ENCODE data around the gene CACNB2.

The CACNB2 gene

GRCh38 chr10:18505456-18506118, 365.4 kb downstream of the CACNB2 start:
- DNase-seq (ENCODE audit: low read depth in 2 of 2) = no peak

DNA sequence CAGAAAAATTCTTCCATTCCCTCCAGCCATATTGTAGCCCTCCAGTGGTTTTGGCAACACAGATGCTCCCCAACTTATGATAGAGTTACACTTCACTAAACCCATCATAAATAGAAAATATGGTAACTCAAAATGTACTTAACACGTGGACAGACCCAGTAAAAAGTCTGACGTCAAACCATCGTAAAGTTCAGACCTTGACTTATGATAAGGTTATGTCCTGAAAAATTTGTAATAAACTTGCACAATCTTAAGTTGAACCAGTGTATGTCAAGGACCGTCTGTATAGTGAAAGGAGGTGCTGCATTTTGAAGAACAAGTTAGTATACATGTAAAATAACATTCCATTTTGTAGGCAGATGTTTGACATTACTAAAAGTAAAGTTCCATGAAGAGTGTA, 368.4 kb downstream of the CACNB2 start:
- no peak for DNase-seq (ENCODE audit: low read depth in 2 of 2)

DNA sequence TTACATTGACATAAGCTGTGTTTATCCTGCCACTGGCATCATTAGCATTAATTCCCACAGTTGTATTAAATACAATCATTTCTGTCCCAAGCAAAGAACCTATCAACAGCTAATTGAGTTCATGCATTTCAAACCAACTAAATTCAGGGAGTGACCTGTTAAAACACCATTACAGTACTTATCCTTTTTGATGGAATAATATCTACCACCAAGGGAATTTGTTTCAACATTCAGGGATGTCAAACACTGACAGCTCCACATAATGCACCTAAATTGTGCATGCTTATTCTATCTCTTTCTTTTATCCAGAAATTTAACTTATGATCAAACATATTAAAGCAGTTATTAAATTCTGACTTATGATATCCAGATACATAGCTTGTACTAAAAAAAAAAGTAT, 374.3 kb downstream of the CACNB2 start:
- DNase-seq (ENCODE audit: low read depth in 2 of 2) = no peak

DNA sequence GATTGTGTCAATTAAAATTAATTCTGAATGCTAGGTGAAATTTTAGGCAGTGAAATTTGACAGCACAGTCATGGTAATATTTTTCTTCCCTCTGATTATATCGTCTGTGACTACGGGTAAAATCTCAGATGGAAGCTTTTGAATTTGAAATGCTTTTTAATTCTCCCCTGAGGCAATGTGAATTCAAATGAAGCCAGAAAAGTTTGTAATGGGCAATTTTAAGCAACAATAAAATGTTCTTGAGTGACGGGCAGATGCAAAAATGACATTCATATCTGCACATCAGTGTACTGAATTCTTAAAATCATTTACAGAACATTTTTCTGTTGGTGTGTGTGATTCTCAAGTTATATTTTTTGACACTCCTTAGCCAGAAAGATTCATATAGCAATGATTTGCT, 376.6 kb downstream of the CACNB2 start:
- no peak for DNase-seq (ENCODE audit: low read depth in 2 of 2)

DNA sequence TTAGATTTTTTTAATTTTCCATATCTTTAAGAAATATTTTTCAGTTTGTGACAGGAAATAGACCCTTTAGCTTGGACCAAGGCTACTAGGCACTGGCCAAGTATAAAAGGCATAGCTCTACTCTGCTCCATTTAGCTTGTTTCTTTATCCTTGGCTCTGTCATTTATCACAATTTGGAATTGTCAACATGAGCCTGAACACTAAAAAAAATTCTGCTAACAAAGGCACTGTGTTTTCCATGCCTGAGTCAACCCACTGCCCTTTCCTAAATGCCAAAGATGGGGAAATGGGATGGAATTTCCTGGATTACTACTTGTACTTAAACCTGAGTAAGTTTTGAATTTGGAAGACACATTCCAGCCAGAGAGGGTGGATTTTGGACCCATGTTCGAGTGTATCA, 382.8 kb downstream of the CACNB2 start:
- DNase-seq (ENCODE audit: low read depth in 2 of 2) = no peak

DNA sequence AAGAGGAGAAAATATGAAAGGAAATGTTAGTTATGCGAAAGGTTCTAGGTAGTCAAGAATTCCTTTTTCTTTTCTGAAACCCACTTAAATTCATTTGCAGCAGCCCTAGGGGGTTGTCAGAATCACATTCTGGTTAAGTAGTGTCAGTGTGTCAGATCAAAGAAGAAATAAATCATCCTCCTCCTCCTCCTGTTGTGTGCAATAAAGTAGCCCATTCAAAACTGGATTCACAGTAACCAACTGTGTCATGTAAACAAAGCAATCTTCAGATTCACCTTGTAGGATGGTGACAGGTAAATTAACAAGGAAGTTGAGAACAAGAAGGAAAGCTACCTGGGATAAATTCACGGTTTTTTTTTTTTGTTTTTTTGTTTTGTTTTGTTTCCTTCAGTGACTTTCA, 383.6 kb downstream of the CACNB2 start:
- no peak for DNase-seq (ENCODE audit: low read depth in 2 of 2)

DNA sequence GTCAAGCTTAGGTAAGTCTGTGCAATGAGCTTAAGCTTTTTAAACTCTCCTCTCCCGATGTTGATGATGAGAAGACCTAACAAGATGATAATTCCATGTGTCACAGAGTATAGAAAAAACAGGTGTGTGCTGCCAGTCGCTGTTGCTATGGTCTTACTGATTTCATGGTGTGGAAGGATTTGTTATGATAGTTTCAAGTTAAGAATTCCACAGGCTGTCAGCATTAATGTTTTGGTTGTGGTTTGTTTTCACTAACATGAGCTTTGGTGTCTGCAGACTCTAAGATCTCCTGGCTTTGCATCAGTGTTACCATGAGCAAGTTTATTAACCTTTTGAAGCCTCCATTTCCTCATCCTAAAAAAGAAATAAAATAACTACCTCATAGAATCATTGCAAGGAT, 387.5 kb downstream of the CACNB2 start:
- no peak for DNase-seq (ENCODE audit: low read depth in 2 of 2)

DNA sequence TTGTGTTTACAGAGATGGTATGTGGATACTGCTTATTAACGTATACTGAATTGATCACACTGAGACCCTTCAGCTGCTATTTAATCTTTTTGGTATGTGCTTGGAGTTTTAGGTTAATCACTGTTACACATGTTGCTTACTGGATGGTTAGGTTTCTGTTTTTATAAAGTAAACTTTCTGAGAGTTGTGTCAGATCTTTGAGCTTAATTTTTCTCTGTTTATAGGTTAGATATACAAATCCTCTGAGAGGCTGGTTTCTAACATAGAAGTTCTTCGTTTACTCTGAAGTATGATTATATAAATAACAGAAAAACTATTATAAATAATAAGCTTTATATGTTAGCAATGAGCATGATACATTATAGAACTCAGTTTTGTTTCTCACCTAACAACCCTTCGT, 388.1 kb downstream of the CACNB2 start:
- no peak for DNase-seq (ENCODE audit: low read depth in 2 of 2)

- DNase-seq (ENCODE audit: low read depth in 2 of 2) = no peak
Observed at GRCh38 chr10:18532881-18533535, 392.8 kb downstream of the CACNB2 start.

GRCh38 chr10:18533896-18534295, 393.7 kb downstream of the CACNB2 start:
- DNase-seq (ENCODE audit: low read depth in 2 of 2) = no peak

GRCh38 chr10:18539335-18539734, 399.1 kb downstream of the CACNB2 start:
- DNase-seq (ENCODE audit: low read depth in 2 of 2) = no peak

GRCh38 chr10:18540195-18540594, 400.0 kb downstream of the CACNB2 start:
- no peak for DNase-seq (ENCODE audit: low read depth in 2 of 2)

DNA sequence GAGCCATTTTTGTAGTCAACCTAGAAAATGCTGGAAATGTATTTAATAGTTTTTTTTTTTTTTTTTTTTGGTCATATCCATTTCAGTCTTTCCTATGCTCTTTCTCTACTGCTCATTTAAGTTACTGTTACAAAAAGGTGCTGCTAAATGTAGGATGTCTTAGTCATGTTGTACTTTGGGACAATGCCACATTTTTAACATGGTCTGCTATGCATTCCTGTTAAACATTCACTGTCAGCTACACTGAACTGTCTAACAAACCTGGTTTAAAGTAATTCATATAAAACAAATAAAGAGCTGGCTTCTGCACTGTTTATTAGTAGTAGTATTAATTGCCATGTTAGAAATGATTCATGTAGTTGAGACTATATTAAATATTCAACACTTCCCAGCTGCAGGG, 402.6 kb downstream of the CACNB2 start:
- DNase-seq (ENCODE audit: low read depth in 2 of 2) = no peak

GRCh38 chr10:18545621-18546305, 405.5 kb downstream of the CACNB2 start:
- no peak for DNase-seq (ENCODE audit: low read depth in 2 of 2)

DNA sequence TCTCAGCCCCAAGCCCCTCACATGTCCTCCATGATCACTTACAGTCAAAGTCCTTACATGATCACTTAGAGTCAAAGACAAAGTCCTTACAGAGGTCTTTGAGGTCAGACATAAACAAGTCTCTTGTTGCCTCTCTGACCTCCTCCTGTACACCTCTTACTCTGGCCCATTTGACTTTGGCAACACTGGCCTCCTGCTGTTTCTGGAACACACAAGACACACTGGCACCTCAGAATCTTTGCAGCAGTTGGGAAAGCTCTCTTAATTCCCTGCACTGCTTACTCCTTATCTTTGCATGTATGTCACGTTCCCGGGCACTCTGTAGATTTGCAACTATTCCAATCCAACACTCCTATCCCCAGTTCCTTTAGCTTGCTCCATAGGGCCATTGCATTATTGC, 408.9 kb downstream of the CACNB2 start:
- no peak for DNase-seq (ENCODE audit: low read depth in 2 of 2)

DNA sequence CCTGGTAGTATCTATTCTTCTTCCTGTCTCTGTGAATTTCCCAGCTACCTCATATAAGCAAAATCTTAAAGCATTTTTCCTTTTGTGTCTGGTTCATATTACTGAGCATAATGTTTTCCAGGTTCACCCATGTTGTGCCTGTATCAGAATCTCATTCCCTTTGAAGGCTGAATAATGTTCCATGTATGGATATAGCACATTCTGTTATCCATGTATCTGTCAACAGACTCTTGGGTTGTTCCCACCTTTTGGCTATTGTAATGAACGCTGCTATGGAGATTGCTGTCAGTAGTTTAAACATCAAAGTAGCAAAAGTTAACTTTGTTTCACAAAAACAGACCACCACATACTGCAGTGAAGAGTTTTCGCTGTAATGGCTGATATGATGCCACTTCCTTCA, 411.2 kb downstream of the CACNB2 start:
- no peak for DNase-seq (ENCODE audit: low read depth in 2 of 2)

- no peak for DNase-seq (ENCODE audit: low read depth in 2 of 2)
Observed at GRCh38 chr10:18554479-18554878, 414.3 kb downstream of the CACNB2 start.

GRCh38 chr10:18556522-18557147, 416.4 kb downstream of the CACNB2 start:
- no peak for DNase-seq (ENCODE audit: low read depth in 2 of 2)

- no peak for DNase-seq (ENCODE audit: low read depth in 2 of 2)
Observed at GRCh38 chr10:18557960-18558359, 417.7 kb downstream of the CACNB2 start.

DNA sequence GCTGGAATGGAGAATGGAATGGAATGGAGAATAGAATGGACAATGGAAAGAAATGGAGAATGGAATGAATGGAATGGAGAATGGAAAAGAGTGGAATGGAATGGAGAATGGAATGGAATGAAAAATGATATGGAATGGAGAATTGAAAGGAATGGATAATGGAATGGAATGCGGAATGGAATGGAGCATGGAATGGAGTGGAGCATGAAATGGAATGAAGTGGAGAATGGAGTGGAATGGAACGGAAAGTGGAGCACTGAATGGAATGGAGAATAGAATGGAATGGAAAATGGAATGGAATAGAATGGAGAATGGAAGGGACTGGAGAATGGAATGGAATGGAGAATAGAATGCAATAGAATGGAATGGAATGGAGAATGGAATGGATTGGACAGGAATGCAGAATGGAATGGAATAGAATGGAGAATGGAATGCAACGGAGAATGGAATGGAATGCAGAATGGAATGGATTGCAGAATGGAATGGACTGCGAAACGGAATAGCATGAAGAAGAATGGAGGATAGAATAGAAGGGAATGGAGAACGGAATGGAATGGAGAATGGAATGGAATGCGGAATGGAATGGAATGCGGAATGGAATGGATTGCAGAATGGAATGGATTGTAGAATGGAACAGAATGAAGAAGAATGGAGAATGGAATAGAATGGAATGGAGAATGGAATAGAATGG, 421.8 kb downstream of the CACNB2 start:
- no peak for DNase-seq (ENCODE audit: low read depth in 2 of 2)

- DNase-seq (ENCODE audit: low read depth in 2 of 2) = no peak
Observed at GRCh38 chr10:18563003-18563726, 422.9 kb downstream of the CACNB2 start.

Measured in activated CD8-positive, alpha-beta memory T cell treated with anti-CD3 and anti-CD28 coated beads for 4 hours (primary cell).